Measurements from ENCODE around the gene OR4M1.
"Not testable (repeated sequence)": the region's sequence is repeated elsewhere in the genome, so short reads cannot be mapped to it uniquely, and the experiment has no call there.

OR4M1 gene

DNA sequence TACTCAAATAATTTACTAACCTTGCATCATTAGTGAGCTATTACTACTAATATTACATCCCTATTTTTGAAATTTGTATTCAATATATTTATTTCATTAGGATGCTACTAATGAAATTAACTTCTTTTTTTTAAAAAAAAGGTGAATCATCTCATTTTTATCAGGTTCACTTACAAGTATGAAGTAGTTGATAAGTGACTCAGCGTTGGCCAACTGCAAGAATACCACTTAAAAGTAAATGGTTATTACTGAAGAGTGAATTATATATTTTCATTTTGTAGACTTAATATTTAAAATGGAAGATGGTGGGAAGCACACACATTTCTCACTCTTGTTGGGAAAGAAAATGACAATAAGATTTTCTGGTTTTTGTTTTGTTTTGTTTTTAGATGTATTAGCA is 49.9 kb downstream of the OR4M1 start:
- Histone ChIP-seq H3K36me3 (ENCODE audit: control insufficient read depth, insufficient read depth, low read length) (no peaks in the 10 kb centered on the region), H3K27me3 (ENCODE audit: control insufficient read depth, insufficient read depth, low read length) (no peaks in the 10 kb centered on the region), H3K4me3 (ENCODE audit: low read depth, low read length) (no peak overlapping the region), H3K4me2 (ENCODE audit: low read length) (no peak overlapping the region), H3K27ac (no peak overlapping the region), H3K4me1 (no peaks in the 10 kb centered on the region), H3K9ac (no peak overlapping the region), H3K9me3 (ENCODE audit: control insufficient read depth, low read length) (no peaks in the 10 kb centered on the region), H2AFZ (no peak overlapping the region), H3K79me2 (no peaks in the 10 kb centered on the region)
- TF ChIP-seq, protein P1, sequence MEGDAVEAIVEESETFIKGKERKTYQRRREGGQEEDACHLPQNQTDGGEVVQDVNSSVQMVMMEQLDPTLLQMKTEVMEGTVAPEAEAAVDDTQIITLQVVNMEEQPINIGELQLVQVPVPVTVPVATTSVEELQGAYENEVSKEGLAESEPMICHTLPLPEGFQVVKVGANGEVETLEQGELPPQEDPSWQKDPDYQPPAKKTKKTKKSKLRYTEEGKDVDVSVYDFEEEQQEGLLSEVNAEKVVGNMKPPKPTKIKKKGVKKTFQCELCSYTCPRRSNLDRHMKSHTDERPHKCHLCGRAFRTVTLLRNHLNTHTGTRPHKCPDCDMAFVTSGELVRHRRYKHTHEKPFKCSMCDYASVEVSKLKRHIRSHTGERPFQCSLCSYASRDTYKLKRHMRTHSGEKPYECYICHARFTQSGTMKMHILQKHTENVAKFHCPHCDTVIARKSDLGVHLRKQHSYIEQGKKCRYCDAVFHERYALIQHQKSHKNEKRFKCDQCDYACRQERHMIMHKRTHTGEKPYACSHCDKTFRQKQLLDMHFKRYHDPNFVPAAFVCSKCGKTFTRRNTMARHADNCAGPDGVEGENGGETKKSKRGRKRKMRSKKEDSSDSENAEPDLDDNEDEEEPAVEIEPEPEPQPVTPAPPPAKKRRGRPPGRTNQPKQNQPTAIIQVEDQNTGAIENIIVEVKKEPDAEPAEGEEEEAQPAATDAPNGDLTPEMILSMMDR (IDR thresholded peaks at IDR 0.05) = no peak

DNA sequence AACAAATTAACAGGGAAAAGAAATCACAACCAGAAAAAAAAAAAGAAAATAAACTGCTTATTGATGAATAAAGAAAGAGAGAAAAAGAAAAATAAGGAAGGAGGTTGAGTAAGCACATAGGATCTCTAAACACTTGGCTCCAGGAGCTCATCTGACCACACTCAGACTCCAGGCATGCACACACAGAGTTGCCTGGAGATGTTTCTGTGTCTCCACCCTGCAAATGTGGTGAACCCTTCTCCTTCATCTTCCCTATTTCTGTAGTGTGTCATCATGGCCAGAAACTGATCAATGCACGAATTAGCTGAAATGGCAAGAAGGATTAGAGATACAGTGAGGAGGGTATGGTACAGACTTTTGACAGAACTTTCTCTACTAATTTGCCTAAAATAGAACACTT is 50.5 kb downstream of the OR4M1 start:
- no peak overlapping the region for H3K27ac ChIP-seq
- H3K4me2 ChIP-seq (ENCODE audit: low read length) = no peak overlapping the region
- H3K4me3 ChIP-seq (ENCODE audit: low read depth, low read length) = no peak overlapping the region
- no peak overlapping the region for H3K9ac ChIP-seq
- H2AFZ ChIP-seq = no peak overlapping the region
- H3K4me1 ChIP-seq = no peaks in the 10 kb centered on the region
- no peaks in the 10 kb centered on the region for H3K9me3 ChIP-seq (ENCODE audit: control insufficient read depth, low read length)
- H3K27me3 ChIP-seq (ENCODE audit: control insufficient read depth, insufficient read depth, low read length) = no peaks in the 10 kb centered on the region
- TF ChIP-seq, protein P1 (IDR thresholded peaks at IDR 0.05) = no peak
- no peaks in the 10 kb centered on the region for H3K36me3 ChIP-seq (ENCODE audit: control insufficient read depth, insufficient read depth, low read length)
- H3K79me2 ChIP-seq = no peaks in the 10 kb centered on the region

DNA sequence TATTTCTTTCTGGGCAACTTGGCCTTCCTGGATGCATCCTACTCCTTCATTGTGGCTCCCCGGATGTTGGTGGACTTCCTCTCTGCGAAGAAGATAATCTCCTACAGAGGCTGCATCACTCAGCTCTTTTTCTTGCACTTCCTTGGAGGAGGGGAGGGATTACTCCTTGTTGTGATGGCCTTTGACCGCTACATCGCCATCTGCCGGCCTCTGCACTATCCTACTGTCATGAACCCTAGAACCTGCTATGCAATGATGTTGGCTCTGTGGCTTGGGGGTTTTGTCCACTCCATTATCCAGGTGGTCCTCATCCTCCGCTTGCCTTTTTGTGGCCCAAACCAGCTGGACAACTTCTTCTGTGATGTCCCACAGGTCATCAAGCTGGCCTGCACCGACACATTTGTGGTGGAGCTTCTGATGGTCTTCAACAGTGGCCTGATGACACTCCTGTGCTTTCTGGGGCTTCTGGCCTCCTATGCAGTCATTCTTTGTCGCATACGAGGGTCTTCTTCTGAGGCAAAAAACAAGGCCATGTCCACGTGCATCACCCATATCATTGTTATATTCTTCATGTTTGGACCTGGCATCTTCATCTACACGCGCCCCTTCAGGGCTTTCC is 54.4 kb downstream of the OR4M1 start:
- not testable (repeated sequence) for H3K4me1 ChIP-seq; H2AFZ ChIP-seq; H3K27me3 ChIP-seq (ENCODE audit: control insufficient read depth, insufficient read depth, low read length); H3K9me3 ChIP-seq (ENCODE audit: control insufficient read depth, low read length); H3K27ac ChIP-seq; H3K9ac ChIP-seq; H3K4me2 ChIP-seq (ENCODE audit: low read length); H3K79me2 ChIP-seq; H3K36me3 ChIP-seq (ENCODE audit: control insufficient read depth, insufficient read depth, low read length); H3K4me3 ChIP-seq (ENCODE audit: low read depth, low read length)

DNA sequence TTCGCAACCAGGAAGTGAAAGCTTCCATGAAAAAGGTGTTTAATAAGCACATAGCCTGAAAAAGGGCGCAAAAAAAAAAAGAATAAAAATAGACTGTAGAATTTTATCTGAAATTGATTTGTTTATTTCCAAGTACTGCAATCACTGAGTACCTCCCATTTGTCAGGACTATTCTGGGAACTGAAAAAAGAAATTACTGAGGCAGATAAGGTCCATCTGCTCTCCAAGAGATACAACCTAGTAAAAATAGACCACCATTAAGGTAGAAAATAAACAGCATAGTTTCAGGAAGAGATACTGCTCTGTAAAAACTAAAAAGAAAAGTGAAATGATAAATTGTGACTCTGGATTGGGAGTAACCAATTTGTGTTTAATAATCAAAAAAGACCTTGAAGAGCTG is 55.0 kb downstream of the OR4M1 start:
- H3K27ac ChIP-seq = no peak overlapping the region
- H3K36me3 ChIP-seq (ENCODE audit: control insufficient read depth, insufficient read depth, low read length) = no peaks in the 10 kb centered on the region
- H3K79me2 ChIP-seq = no peaks in the 10 kb centered on the region
- no peak overlapping the region for H3K4me3 ChIP-seq (ENCODE audit: low read depth, low read length)
- H3K9ac ChIP-seq = no peak overlapping the region
- no peaks in the 10 kb centered on the region for H3K4me1 ChIP-seq
- H3K4me2 ChIP-seq (ENCODE audit: low read length) = no peak overlapping the region
- no peaks in the 10 kb centered on the region for H3K9me3 ChIP-seq (ENCODE audit: control insufficient read depth, low read length)
- no peaks in the 10 kb centered on the region for H3K27me3 ChIP-seq (ENCODE audit: control insufficient read depth, insufficient read depth, low read length)
- no peak overlapping the region for H2AFZ ChIP-seq
- TF ChIP-seq, protein P1 (IDR thresholded peaks at IDR 0.05) = no peak

All from parathyroid adenoma (tissue), 2 donors.